ENCODE data around the gene GRIP2.

DNA sequence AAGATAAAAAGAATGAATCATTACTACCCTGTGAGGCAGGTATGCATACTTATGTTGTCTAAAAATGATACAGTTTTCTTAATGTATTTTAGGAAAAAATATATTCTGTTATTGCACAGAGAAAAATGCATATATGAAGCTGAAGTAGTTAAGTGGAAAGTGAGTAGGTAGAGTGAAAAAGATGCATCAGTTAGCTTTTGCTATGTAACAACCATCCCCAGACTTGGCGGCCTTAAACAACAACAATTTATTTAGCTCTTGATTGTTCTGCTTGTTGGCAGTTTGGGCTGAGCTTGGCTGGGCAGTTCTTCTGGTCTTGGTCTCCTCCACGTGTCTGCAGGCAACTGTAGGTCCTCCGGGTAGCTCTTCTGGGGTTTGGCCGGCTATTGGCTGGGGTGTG is 92.1 kb downstream of the GRIP2 start:
- no peak for TF ChIP-seq TSHZ1 (tag by site-specific recombination; IDR thresholded peaks at IDR 0.05; ENCODE audit: borderline replicate concordance)
- TF ChIP-seq CTCF (tag by site-specific recombination; IDR thresholded peaks at IDR 0.05): no peak
- TF ChIP-seq YY1 (tag by site-specific recombination; IDR thresholded peaks at IDR 0.05): no peak
- TF ChIP-seq ZNF423 (tag by site-specific recombination; IDR thresholded peaks at IDR 0.05): no peak
- no peak for TF ChIP-seq ZNF175 (tag by site-specific recombination; IDR thresholded peaks at IDR 0.05)
- TF ChIP-seq SP3 (tag by site-specific recombination; IDR thresholded peaks at IDR 0.05): no peak
- no peak for TF ChIP-seq ZNF785 (tag by site-specific recombination; IDR thresholded peaks at IDR 0.05)
- no peak for TF ChIP-seq PRDM1 (tag by site-specific recombination; IDR thresholded peaks at IDR 0.05)
- TF ChIP-seq ZNF561 (tag by site-specific recombination; IDR thresholded peaks at IDR 0.05; ENCODE audit: borderline replicate concordance): no peak
- TF ChIP-seq ZNF174 (tag by site-specific recombination; IDR thresholded peaks at IDR 0.05): no peak
- TF ChIP-seq ZNF76 (tag by site-specific recombination; IDR thresholded peaks at IDR 0.05; ENCODE audit: borderline replicate concordance, low read depth): no peak
- TF ChIP-seq ZNF580 (tag by site-specific recombination; IDR thresholded peaks at IDR 0.05): peak; percentile 30; the same call in 1 of the 2 replicates
- TF ChIP-seq ZNF791 (tag by site-specific recombination; IDR thresholded peaks at IDR 0.05): no peak
